Mucosa of stomach (tissue), 1 donor: ENCODE results near the gene PLCB3.

Experiments used
- H3K27me3 ChIP-seq: one replicate; pipeline ENCODE4 v1.7.0; 2013; ENCODE audit warnings: mild to moderate bottlenecking, low read length; ENCODE audit not compliant: control insufficient read depth, insufficient read depth
- H3K36me3 ChIP-seq: one replicate; pipeline ENCODE4 v1.7.0; 2013; ENCODE audit warnings: low read length; ENCODE audit not compliant: control insufficient read depth, insufficient read depth
- H3K4me1 ChIP-seq: one replicate; pipeline ENCODE4 v1.7.0; 2013; ENCODE audit warnings: mild to moderate bottlenecking, low read length; ENCODE audit not compliant: control insufficient read depth, insufficient read depth
- H3K4me3 ChIP-seq: one replicate; pipeline ENCODE4 v1.7.0; 2013; ENCODE audit warnings: low read length
- H3K9ac ChIP-seq: one replicate; pipeline ENCODE4 v1.7.0; 2013; ENCODE audit warnings: mild to moderate bottlenecking, low read length, moderate library complexity
- H3K9me3 ChIP-seq: one replicate; pipeline ENCODE4 v1.7.0; 2013; ENCODE audit warnings: mild to moderate bottlenecking, low read length, moderate library complexity; ENCODE audit not compliant: control insufficient read depth
- donor health status: Pancreatic carcinoma.

Gene PLCB3

GRCh38 chr11:64258946-64259532, 7.7 kb downstream of the PLCB3 start:
- Histone ChIP-seq H3K36me3 (peaks cover 33% of the 10 kb centered on the region), H3K27me3 (no peaks in the 10 kb centered on the region), H3K9ac (no peak overlapping the region), H3K4me1 (no peaks in the 10 kb centered on the region), H3K4me3 (no peak overlapping the region), H3K9me3 (no peaks in the 10 kb centered on the region)

GRCh38 chr11:64259533-64260067, 8.3 kb downstream of the PLCB3 start:
- H3K36me3 ChIP-seq, result peaks cover 32% of the 10 kb centered on the region
- no peaks in the 10 kb centered on the region for H3K9me3 ChIP-seq
- no peaks in the 10 kb centered on the region for H3K4me1 ChIP-seq
- H3K9ac ChIP-seq, result no peak overlapping the region
- no peak overlapping the region for H3K4me3 ChIP-seq
- no peaks in the 10 kb centered on the region for H3K27me3 ChIP-seq

GRCh38 chr11:64260147-64260708, 8.9 kb downstream of the PLCB3 start:
- no peak overlapping the region for H3K4me3 ChIP-seq
- H3K27me3 ChIP-seq, result no peaks in the 10 kb centered on the region
- H3K36me3 ChIP-seq, result peaks cover 26% of the 10 kb centered on the region
- no peaks in the 10 kb centered on the region for H3K4me1 ChIP-seq
- H3K9ac ChIP-seq, result no peak overlapping the region
- no peaks in the 10 kb centered on the region for H3K9me3 ChIP-seq

- Histone ChIP-seq H3K9me3 (no peaks in the 10 kb centered on the region), H3K4me3 (no peak overlapping the region), H3K36me3 (peaks cover 17% of the 10 kb centered on the region), H3K9ac (no peak overlapping the region), H3K4me1 (no peaks in the 10 kb centered on the region), H3K27me3 (no peaks in the 10 kb centered on the region)
These were observed 10.3 kb downstream of the PLCB3 start for GRCh38 chr11:64261556-64262080.

- no peak overlapping the region for H3K9ac ChIP-seq
- H3K4me1 ChIP-seq, result peaks cover 6% of the 10 kb centered on the region
- no peak overlapping the region for H3K4me3 ChIP-seq
- H3K27me3 ChIP-seq, result no peaks in the 10 kb centered on the region
- peaks cover 17% of the 10 kb centered on the region for H3K36me3 ChIP-seq
- H3K9me3 ChIP-seq, result no peaks in the 10 kb centered on the region
These were observed 11.1 kb downstream of the PLCB3 start for GRCh38 chr11:64262271-64263002.

- H3K9ac ChIP-seq, result no peak overlapping the region
- peaks cover 17% of the 10 kb centered on the region for H3K36me3 ChIP-seq
- peaks cover 14% of the 10 kb centered on the region for H3K4me1 ChIP-seq
- H3K9me3 ChIP-seq, result no peaks in the 10 kb centered on the region
- no peak overlapping the region for H3K4me3 ChIP-seq
- H3K27me3 ChIP-seq, result no peaks in the 10 kb centered on the region
These were observed 12.0 kb downstream of the PLCB3 start for GRCh38 chr11:64263021-64263946.

- peaks cover 17% of the 10 kb centered on the region for H3K36me3 ChIP-seq
- no peak overlapping the region for H3K4me3 ChIP-seq
- no peaks in the 10 kb centered on the region for H3K27me3 ChIP-seq
- H3K9me3 ChIP-seq, result no peaks in the 10 kb centered on the region
- H3K9ac ChIP-seq, result no peak overlapping the region
- H3K4me1 ChIP-seq, result peaks cover 21% of the 10 kb centered on the region
These were observed 12.6 kb downstream of the PLCB3 start for GRCh38 chr11:64263947-64264317.

GRCh38 chr11:64264371-64264852, 13.1 kb downstream of the PLCB3 start:
- H3K36me3 ChIP-seq, result peaks cover 17% of the 10 kb centered on the region
- H3K27me3 ChIP-seq, result no peaks in the 10 kb centered on the region
- H3K4me1 ChIP-seq, result peaks cover 22% of the 10 kb centered on the region
- no peaks in the 10 kb centered on the region for H3K9me3 ChIP-seq
- no peak overlapping the region for H3K9ac ChIP-seq
- no peak overlapping the region for H3K4me3 ChIP-seq

- peaks cover 12% of the 10 kb centered on the region for H3K36me3 ChIP-seq
These were observed 14.1 kb downstream of the PLCB3 start for GRCh38 chr11:64265176-64266160.

GRCh38 chr11:64266339-64266738, 15.0 kb downstream of the PLCB3 start:
- no peak overlapping the region for H3K9ac ChIP-seq
- H3K4me1 ChIP-seq, result peaks cover 22% of the 10 kb centered on the region
- no peaks in the 10 kb centered on the region for H3K27me3 ChIP-seq
- H3K9me3 ChIP-seq, result no peaks in the 10 kb centered on the region
- peaks cover 12% of the 10 kb centered on the region for H3K36me3 ChIP-seq
- no peak overlapping the region for H3K4me3 ChIP-seq

More at GRCh38 chr11:64265176-64266160, 14.1 kb downstream of the PLCB3 start:
- Histone ChIP-seq H3K27me3 (no peaks in the 10 kb centered on the region), H3K9ac (no peak overlapping the region), H3K4me1 (peaks cover 22% of the 10 kb centered on the region), H3K9me3 (no peaks in the 10 kb centered on the region), H3K4me3 (no peak overlapping the region)
